OCI-LY7 (cell line): ENCODE data around the gene METTL21A. TPM values are rescaled to one million over a fixed set of nuclear protein-coding genes. Genes with fewer than 3 reads are reported as not detected.
A peak's percentile ranks its signal among the peaks of the same experiment; 100 is the strongest.

Experiments used
- BruUV-seq: library from RNA; stranded (reverse); fragments of 400-500 nt; replicated peaks from 2 replicates; lab custom pipeline; 2021; lab: Mats Ljungman, UMichigan
- CTCF ChIA-PET: fragments of 300-600 bp; sonication (Branson Sonifier 250); formaldehyde crosslinking; loops from one replicate; lab custom pipeline; 2022; ENCODE audit warnings: antibody characterized with exemption; ENCODE audit not compliant: unreplicated experiment; lab: Charles Lee
- POLR2A ChIA-PET: fragments of 300-600 bp; sonication (Branson Sonifier 250); formaldehyde crosslinking; loops from one replicate; lab custom pipeline; 2022; ENCODE audit warnings: antibody characterized with exemption; lab: Charles Lee
- DNase-seq: peaks from one replicate; pipeline ENCODE4 v3.0.0-alpha.2; 2015; ENCODE audit warnings: low spot score
- H2AFZ ChIP-seq: fragments of 200-600 bp; sonication (generic), shearing (Covaris generic); 2 replicates; pipeline ENCODE4 v1.6.1; 2014; ENCODE audit warnings: mild to moderate bottlenecking, antibody characterized with exemption, low read length, moderate library complexity
- H3K27ac ChIP-seq: fragments of 200-600 bp; sonication (generic); 2 replicates; pipeline ENCODE4 v1.5.1; 2014; ENCODE audit warnings: mixed run types, low read depth, mild to moderate bottlenecking, moderate library complexity, low read length, inconsistent platforms; ENCODE audit not compliant: poor library complexity, severe bottlenecking
- H3K36me3 ChIP-seq: fragments of 200-600 bp; sonication (generic); 2 replicates; pipeline ENCODE4 v1.6.1; 2014; ENCODE audit warnings: mild to moderate bottlenecking, antibody characterized with exemption, low read length, moderate library complexity, mixed read lengths; ENCODE audit not compliant: insufficient read depth
- H3K4me1 ChIP-seq: fragments of 200-600 bp; sonication (generic); 2 replicates; pipeline ENCODE4 v1.5.1; 2014; ENCODE audit warnings: mild to moderate bottlenecking, low read length; ENCODE audit not compliant: insufficient read depth, poor library complexity, severe bottlenecking
- H3K4me2 ChIP-seq: fragments of 200-600 bp; sonication (generic); 2 replicates; pipeline ENCODE4 v1.6.1; 2014; ENCODE audit warnings: mild to moderate bottlenecking, low read length
- H3K4me3 ChIP-seq: fragments of 200-600 bp; sonication (generic); 2 replicates; pipeline ENCODE4 v1.5.1; 2014; ENCODE audit warnings: mild to moderate bottlenecking, low read depth, low read length; ENCODE audit not compliant: poor library complexity, severe bottlenecking
- H3K79me2 ChIP-seq: fragments of 200-600 bp; sonication (generic); 2 replicates; pipeline ENCODE4 v1.6.1; 2016; ENCODE audit warnings: low read depth, mild to moderate bottlenecking, low read length, moderate library complexity, mixed read lengths; ENCODE audit not compliant: insufficient read depth
- H3K9me2 ChIP-seq: fragments of 200-600 bp; sonication (generic); 2 replicates; pipeline ENCODE4 v1.6.1; 2016; ENCODE audit warnings: mild to moderate bottlenecking, low read length, mixed read lengths; ENCODE audit not compliant: insufficient read depth
- H3K9me3 ChIP-seq: fragments of 200-600 bp; sonication (generic); 2 replicates; pipeline ENCODE4 v1.6.1; 2014; ENCODE audit warnings: mild to moderate bottlenecking, mixed run types, low read length, mixed read lengths
- H4K20me1 ChIP-seq: fragments of 200-600 bp; sonication (generic); 2 replicates; pipeline ENCODE4 v1.6.1; 2014; ENCODE audit warnings: mild to moderate bottlenecking, antibody characterized with exemption, low read length, moderate library complexity, mixed read lengths; ENCODE audit not compliant: insufficient read depth
- CTCF ChIP-seq: fragments of 200-600 bp; sonication (generic); conservative IDR thresholded peaks from 2 replicates; pipeline ENCODE4 v1.5.1; 2014; ENCODE audit warnings: mild to moderate bottlenecking, antibody characterized with exemption, low read length, moderate library complexity, mixed read lengths
- EZH2phosphoT487 ChIP-seq: fragments of 200-600 bp; sonication (generic); IDR thresholded peaks from 2 replicates; pipeline ENCODE4 v1.6.1; 2018; ENCODE audit warnings: low read depth, borderline replicate concordance, mild to moderate bottlenecking, mixed run types, antibody characterized with exemption, low read length, moderate library complexity, mixed read lengths
- intact Hi-C: fragments of 100-400 bp; cut with micrococcal nuclease; formaldehyde crosslinking; loops from one replicate; pipeline ENCODE4 v1.10.0; 2022; ENCODE audit not compliant: unreplicated experiment
- total RNA-seq, 2 experiments: library from RNA; depleted of rRNA in 1 of 2; stranded (reverse); fragments of >200 nt in 1 of 2; shearing (Covaris generic) in 1 of 2; gene quantifications; 2 replicates each; pipeline ENCODE4 v1.2.3, GENCODE V29; 2014 to 2022

The METTL21A gene
- total RNA-seq, 2 experiments from 2014 or later, result 55.2 to 58.9 TPM

GRCh38 chr2:207624185-207625013 lies 795 bp downstream of the METTL21A start:
- intact Hi-C loops, result loop anchor here (1.0 to 5.0 kb wide), 7 partner anchors 87 to 641 kb away; partner anchors contain the start of genes CCNYL1, CREB1, FZD5 and PLEKHM3
- ChIA-PET POLR2A (interaction anchor here (0.6 to 2.4 kb wide), 16 partner anchors 9 to 642 kb away, joined by 3 to 11 read pairs (median 4); partner anchors contain the start of genes CCNYL1, CREB1 and PIKFYVE), CTCF (interaction anchor here (0.6 to 2.8 kb wide), 5 partner anchors 16 to 402 kb away, joined by 3 to 9 read pairs (median 4); partner anchors contain the start of gene CCNYL1)
- DNase-seq, result peak; percentile 87
- Histone ChIP-seq H3K4me1 (peaks cover 64% of the 10 kb centered on the region), H2AFZ (peak overlapping the region; percentile 92), H3K79me2 (peaks cover 40% of the 10 kb centered on the region; the same call in 1 of the 2 replicates), H3K27ac (peak overlapping the region; percentile 99), H3K9me2 (no peaks in the 10 kb centered on the region), H3K36me3 (peaks cover 38% of the 10 kb centered on the region), H4K20me1 (no peaks in the 10 kb centered on the region), H3K4me3 (peak overlapping the region; percentile 83), H3K4me2 (peak overlapping the region; percentile 98), H3K9me3 (no peaks in the 10 kb centered on the region)
- TF ChIP-seq CTCF (no peak), EZH2phosphoT487 (no peak)
- TSS peak; percentile 70 for BruUV-seq

GRCh38 chr2:207621501-207622039 lies 3.6 kb downstream of the METTL21A start:
- intact Hi-C loops, result no loop called here
- H3K4me2 ChIP-seq, result peak overlapping the region; percentile 98

More at GRCh38 chr2:207621501-207622039, 3.6 kb downstream of the METTL21A start:
- ChIA-PET POLR2A (interaction anchor here (0.5 to 2.7 kb wide), 11 partner anchors 17 to 1479 kb away, joined by 3 to 13 read pairs (median 3); partner anchors contain the start of genes CCNYL1 and FZD5), CTCF (no interaction called here)
- H4K20me1 ChIP-seq, result no peaks in the 10 kb centered on the region
- H3K9me2 ChIP-seq, result no peaks in the 10 kb centered on the region
- peaks cover 47% of the 10 kb centered on the region; the same call in 1 of the 2 replicates for H3K79me2 ChIP-seq
- H3K36me3 ChIP-seq, result peaks cover 65% of the 10 kb centered on the region
- peak overlapping the region; percentile 32 for H3K27ac ChIP-seq
- no TSS peak for BruUV-seq
- TF ChIP-seq EZH2phosphoT487, result no peak
- no peak for TF ChIP-seq CTCF
- H2AFZ ChIP-seq, result no peak overlapping the region
- H3K4me1 ChIP-seq, result peaks cover 60% of the 10 kb centered on the region
- H3K9me3 ChIP-seq, result no peaks in the 10 kb centered on the region
- no peak for DNase-seq
- H3K4me3 ChIP-seq, result peak overlapping the region; percentile 25
